ENCODE measurements around the gene PRKCH. TPM values are rescaled to one million over a fixed set of nuclear protein-coding genes. Genes with fewer than 3 reads are reported as not detected.
A peak's percentile ranks its signal among the peaks of the same experiment; 100 is the strongest.

The PRKCH gene
- total and polyA plus RNA-seq, 12 donors, result 8.3 to 25.1 (median 17.7) TPM

DNA sequence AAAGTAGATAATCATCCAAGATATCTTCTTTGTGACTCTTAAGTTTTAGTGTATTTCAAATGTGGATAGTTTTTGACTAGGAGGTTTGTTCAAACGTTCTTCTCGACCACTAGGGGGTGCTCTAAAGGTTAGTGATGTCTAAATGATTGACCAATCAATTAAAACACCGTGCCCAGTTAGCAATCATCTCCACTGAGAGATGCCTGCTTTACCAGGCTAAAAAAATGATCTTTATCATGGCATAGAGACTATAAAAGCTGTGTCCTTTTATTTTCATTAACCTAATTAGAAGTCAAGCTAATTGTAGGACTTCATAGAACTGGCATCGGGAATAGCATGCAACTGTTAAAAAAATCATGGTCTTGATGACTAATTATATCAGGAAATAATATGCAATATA, 153.9 kb downstream of the PRKCH start:
- peak in 1 of 2 donors; percentile 40 for DNase-seq
- intact Hi-C loops (cut with DNase I), result loop anchor here in 9 of 10 donors (2.0 to 10.0 kb wide), 12 partner anchors 37 to 277 kb away; partner anchors contain the start of gene HIF1A (in 2 of the 9)

DNA sequence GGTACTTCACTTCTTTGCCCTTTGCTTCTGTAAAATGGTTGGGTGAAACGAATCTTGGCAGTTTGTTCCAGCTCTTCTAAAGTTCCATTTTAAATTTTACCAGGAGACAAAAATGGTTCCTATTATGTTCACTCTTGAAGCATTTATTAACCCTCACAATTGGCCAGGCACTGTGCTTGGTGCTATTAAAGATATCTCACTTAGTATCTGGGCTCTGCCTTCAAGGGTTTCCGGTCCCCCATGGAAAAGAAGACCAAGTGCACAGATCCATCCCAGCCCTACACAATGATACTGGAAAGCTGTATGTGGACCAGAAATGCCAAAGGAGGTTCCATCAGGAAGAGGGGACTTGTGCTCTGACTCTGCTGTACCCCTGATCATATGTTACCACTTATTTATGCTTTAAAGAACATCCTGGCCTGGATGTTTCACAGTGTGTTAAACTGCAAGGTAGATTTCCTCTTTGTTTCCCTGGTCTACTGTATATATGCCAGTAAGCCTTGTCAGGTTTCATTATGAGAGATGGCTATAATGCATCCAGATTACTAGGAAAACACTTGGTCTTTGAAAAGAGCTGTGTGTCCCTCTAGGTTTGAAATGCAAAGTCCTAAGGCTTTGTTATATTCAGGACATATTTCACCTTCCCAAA, 154.8 kb downstream of the PRKCH start:
- WGBS, 2 donors, result 72 to 79% methylated on average over 2 of the region's 2 CpGs
- Histone ChIP-seq H3K27me3 (no peaks in the 10 kb centered on the region), H3K4me1 (peaks cover 23 to 100% (median 83%) of the 10 kb centered on the region in 9 donors), H3K36me3 (peaks cover 0 to 9% (median 0%) of the 10 kb centered on the region in 9 donors), H3K27ac (peak overlapping the region; percentile 74 to 97 (median 87)), H3K9me3 (no peaks in the 10 kb centered on the region), H3K4me3 (peak overlapping the region in 1 of 10 donors; percentile 5)
- DNase-seq, result no peak
- no peak for ATAC-seq
- intact Hi-C loops (cut with DNase I), result loop anchor here in 9 of 10 donors (2.0 to 10.0 kb wide), 13 partner anchors 36 to 276 kb away; partner anchors contain the start of gene HIF1A (in 3 of the 9)
- TF ChIP-seq, protein P1, sequence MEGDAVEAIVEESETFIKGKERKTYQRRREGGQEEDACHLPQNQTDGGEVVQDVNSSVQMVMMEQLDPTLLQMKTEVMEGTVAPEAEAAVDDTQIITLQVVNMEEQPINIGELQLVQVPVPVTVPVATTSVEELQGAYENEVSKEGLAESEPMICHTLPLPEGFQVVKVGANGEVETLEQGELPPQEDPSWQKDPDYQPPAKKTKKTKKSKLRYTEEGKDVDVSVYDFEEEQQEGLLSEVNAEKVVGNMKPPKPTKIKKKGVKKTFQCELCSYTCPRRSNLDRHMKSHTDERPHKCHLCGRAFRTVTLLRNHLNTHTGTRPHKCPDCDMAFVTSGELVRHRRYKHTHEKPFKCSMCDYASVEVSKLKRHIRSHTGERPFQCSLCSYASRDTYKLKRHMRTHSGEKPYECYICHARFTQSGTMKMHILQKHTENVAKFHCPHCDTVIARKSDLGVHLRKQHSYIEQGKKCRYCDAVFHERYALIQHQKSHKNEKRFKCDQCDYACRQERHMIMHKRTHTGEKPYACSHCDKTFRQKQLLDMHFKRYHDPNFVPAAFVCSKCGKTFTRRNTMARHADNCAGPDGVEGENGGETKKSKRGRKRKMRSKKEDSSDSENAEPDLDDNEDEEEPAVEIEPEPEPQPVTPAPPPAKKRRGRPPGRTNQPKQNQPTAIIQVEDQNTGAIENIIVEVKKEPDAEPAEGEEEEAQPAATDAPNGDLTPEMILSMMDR (IDR thresholded peaks at IDR 0.05), result no peak

More for the DNA sequence above, 153.9 kb downstream of the PRKCH start:
- Histone ChIP-seq H3K36me3 (no peaks in the 10 kb centered on the region), H3K27ac (peak overlapping the region in 8 of 10 donors; percentile 81 to 97 (median 88)), H3K9me3 (no peaks in the 10 kb centered on the region), H3K27me3 (no peaks in the 10 kb centered on the region), H3K4me1 (peaks cover 26 to 100% (median 85%) of the 10 kb centered on the region in 9 donors), H3K4me3 (no peak overlapping the region)
- TF ChIP-seq, protein P1 (IDR thresholded peaks at IDR 0.05), result peak; percentile 44 to 82 (median 75)
- 21 to 26% methylated on average over 4 of the region's 4 CpGs for WGBS, 2 donors
- ATAC-seq, result no peak

DNA sequence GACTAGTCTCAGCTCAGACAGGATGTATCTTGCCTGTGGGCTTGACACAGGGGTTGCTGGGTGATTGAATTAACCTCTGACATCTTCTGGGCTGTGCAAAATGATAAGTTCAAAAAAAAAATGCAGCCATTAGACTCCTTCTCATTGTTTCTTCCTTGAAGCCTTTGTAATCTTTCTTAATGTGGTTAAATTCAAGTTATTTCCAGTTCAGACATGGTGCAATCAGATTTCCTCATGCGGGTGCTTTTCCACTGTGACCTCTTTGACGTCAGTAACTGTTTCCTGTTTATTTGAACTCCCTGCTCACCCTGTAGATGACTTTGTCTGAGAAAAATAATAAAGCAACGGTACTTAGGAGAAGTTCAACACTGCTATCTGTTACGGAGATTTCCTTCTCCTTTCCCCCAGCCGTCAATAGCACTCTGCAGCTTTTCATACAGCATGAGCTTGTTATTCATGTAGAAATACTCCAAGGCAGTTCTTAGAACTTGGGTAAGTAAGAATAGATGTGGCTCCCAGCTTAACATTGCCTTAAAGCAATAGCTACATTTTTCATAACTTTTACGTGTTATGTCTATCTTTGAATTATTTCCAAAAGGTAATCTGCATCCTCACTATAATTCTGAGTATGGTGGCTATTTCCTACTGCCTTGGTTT, 155.5 kb downstream of the PRKCH start:
- H3K27ac ChIP-seq, result peak overlapping the region; percentile 74 to 97 (median 87)
- no peaks in the 10 kb centered on the region for H3K27me3 ChIP-seq
- H3K9me3 ChIP-seq, result no peaks in the 10 kb centered on the region
- ATAC-seq, result peak; percentile 55 to 90 (median 80)
- H3K4me3 ChIP-seq, result peak overlapping the region in 5 of 10 donors; percentile 0 to 20 (median 5)
- peak in 1 of 2 donors; percentile 72 for DNase-seq
- peaks cover 0 to 14% (median 0%) of the 10 kb centered on the region in 9 donors for H3K36me3 ChIP-seq
- peaks cover 23 to 94% (median 77%) of the 10 kb centered on the region in 9 donors for H3K4me1 ChIP-seq
- TF ChIP-seq, protein P1 (IDR thresholded peaks at IDR 0.05), result no peak
- 6 to 8% methylated on average over 6 of the region's 6 CpGs for WGBS, 2 donors
- intact Hi-C loops (cut with DNase I), result loop anchor here in 9 of 10 donors (2.0 to 10.0 kb wide), 13 partner anchors 35 to 275 kb away; partner anchors contain the start of gene HIF1A (in 3 of the 9)

Measured in heart right ventricle (tissue), 16 donors.